ENCODE data around the gene ANKIB1.

DNA sequence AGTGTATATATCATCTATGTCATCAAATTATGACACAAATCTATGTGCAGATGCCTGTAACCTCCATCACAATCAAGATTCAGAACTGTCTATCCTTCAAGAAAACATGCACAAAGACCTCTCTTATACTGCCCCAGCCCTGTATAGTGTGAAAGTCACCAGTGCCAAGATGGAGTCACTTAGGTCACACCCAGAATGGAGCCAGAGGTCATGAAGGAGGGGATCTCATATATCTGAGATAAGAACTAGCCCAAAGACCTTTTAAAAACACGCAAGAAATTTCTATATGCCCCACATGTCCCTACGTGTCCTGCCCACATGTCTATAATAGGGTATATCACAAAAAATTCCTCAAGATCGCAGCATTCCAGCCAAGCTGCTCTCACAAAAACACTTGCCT, 181.4 kb downstream of the ANKIB1 start:
- TF ChIP-seq SUZ12 (IDR thresholded peaks at IDR 0.05; ENCODE audit: extremely low read depth, insufficient read depth, insufficient read length) (no peak), YY1 (IDR thresholded peaks at IDR 0.05; ENCODE audit: insufficient read depth, insufficient read length) (no peak), ZNF274 (IDR thresholded peaks at IDR 0.05; ENCODE audit: low read depth, low read length) (no peak)

Measured in NT2/D1 (cell line).